Breast epithelium (tissue), 3 donors: ENCODE results near the gene POLG.

Source experiments
- CTCF ChIP-seq, 3 donors: fragments of 450-650 bp; IDR thresholded peaks; one replicate each; pipeline ENCODE4 v1.5.1; 2016 to 2017; ENCODE audit warnings: antibody characterized with exemption in 3 of 3, mild to moderate bottlenecking in 3 of 3, moderate library complexity in 3 of 3
- POLR2A ChIP-seq: fragments of 450-650 bp; IDR thresholded peaks from one replicate; pipeline ENCODE4 v1.6.1; 2016; ENCODE audit warnings: antibody characterized with exemption, mild to moderate bottlenecking, moderate library complexity
- POLR2AphosphoS5 ChIP-seq, 3 donors: sonication (generic); formaldehyde crosslinking; IDR thresholded peaks; one replicate each; pipeline ENCODE4 v1.6.1; 2017; ENCODE audit warnings: antibody characterized with exemption in 3 of 3

GRCh38 chr15:89361451-89362202 lies 27.0 kb upstream of the POLG start:
- no peak for TF ChIP-seq CTCF (IDR thresholded peaks at IDR 0.05)
- TF ChIP-seq POLR2AphosphoS5 (IDR thresholded peaks at IDR 0.05) = no peak
- TF ChIP-seq POLR2A = no peak
